ENCODE measurements around the gene RHEB.

RHEB gene

GRCh38 chr7:151491859-151492258, 27.8 kb downstream of the RHEB start:
- in situ Hi-C loops (cut with HindIII; ENCODE audit: low pct_ligation_motif_present, low sequenced_read_pairs) = no loop called here
- H3K27ac ChIP-seq = peak overlapping the region; percentile 8
- H3K4me3 ChIP-seq (ENCODE audit: low read depth, low read length) = no peak overlapping the region
- TF ChIP-seq, protein P1, sequence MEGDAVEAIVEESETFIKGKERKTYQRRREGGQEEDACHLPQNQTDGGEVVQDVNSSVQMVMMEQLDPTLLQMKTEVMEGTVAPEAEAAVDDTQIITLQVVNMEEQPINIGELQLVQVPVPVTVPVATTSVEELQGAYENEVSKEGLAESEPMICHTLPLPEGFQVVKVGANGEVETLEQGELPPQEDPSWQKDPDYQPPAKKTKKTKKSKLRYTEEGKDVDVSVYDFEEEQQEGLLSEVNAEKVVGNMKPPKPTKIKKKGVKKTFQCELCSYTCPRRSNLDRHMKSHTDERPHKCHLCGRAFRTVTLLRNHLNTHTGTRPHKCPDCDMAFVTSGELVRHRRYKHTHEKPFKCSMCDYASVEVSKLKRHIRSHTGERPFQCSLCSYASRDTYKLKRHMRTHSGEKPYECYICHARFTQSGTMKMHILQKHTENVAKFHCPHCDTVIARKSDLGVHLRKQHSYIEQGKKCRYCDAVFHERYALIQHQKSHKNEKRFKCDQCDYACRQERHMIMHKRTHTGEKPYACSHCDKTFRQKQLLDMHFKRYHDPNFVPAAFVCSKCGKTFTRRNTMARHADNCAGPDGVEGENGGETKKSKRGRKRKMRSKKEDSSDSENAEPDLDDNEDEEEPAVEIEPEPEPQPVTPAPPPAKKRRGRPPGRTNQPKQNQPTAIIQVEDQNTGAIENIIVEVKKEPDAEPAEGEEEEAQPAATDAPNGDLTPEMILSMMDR (IDR thresholded peaks at IDR 0.05; ENCODE audit: low read depth, low read length, missing control alignments) = no peak
- H3K36me3 ChIP-seq (replicated peaks) = peaks cover 23% of the 10 kb centered on the region
- H3K27me3 ChIP-seq (replicated peaks) = no peaks in the 10 kb centered on the region
- DNase-seq = peak; percentile 77

GRCh38 chr7:151490456-151491105, 29.1 kb downstream of the RHEB start:
- Histone ChIP-seq H3K27me3 (replicated peaks) (no peaks in the 10 kb centered on the region), H3K4me3 (ENCODE audit: low read depth, low read length) (no peak overlapping the region), H3K36me3 (replicated peaks) (peaks cover 32% of the 10 kb centered on the region), H3K27ac (no peak overlapping the region)
- no peak for DNase-seq
- TF ChIP-seq, protein P1 (IDR thresholded peaks at IDR 0.05; ENCODE audit: low read depth, low read length, missing control alignments) = no peak
- in situ Hi-C loops (cut with HindIII; ENCODE audit: low pct_ligation_motif_present, low sequenced_read_pairs) = no loop called here

DNA sequence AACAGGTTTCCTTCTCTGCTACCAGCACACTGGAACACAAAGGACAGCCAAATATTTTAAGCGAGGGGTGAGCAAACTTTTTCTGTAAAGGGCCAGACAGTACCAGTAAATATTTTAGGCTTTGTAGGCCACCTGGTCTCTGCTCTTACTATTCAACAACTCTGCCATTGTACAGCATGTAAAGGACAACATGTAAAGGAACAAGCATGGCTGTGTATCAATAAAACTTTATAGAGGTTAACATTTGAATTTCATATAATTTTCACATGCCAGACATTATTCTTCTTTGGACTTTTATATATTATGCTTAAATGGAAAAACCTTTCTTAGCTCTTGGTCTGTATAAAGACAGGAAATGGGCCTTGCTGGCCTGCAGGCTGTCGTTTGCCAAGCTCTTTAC, 30.2 kb downstream of the RHEB start:
- in situ Hi-C loops (cut with HindIII; ENCODE audit: low pct_ligation_motif_present, low sequenced_read_pairs) = no loop called here
- H3K27ac ChIP-seq = no peak overlapping the region
- TF ChIP-seq, protein P1 (IDR thresholded peaks at IDR 0.05; ENCODE audit: low read depth, low read length, missing control alignments) = no peak
- peaks cover 32% of the 10 kb centered on the region for H3K36me3 ChIP-seq (replicated peaks)
- H3K4me3 ChIP-seq (ENCODE audit: low read depth, low read length) = no peak overlapping the region
- DNase-seq = no peak
- no peaks in the 10 kb centered on the region for H3K27me3 ChIP-seq (replicated peaks)

DNA sequence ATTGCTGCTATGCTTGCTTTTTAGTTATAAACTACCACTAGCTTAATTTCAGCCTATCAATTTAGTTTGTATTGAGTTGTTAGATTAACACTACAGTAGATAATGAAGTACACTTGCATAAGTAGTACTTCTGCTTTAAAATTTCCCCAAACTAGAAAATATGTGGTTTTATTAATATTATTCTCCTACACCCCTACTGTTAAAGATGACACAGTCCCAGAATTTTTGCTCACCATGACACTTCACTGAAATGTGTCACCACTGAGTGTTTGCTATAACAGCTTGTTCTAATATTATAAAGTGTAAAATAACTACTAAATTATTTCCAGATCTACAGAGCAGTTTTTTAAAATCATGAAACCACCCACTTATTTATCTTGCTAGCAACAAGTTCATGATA, 31.6 kb downstream of the RHEB start:
- no peak for DNase-seq
- no peak overlapping the region for H3K27ac ChIP-seq
- TF ChIP-seq, protein P1 (IDR thresholded peaks at IDR 0.05; ENCODE audit: low read depth, low read length, missing control alignments) = no peak
- H3K36me3 ChIP-seq (replicated peaks) = peaks cover 38% of the 10 kb centered on the region
- H3K4me3 ChIP-seq (ENCODE audit: low read depth, low read length) = no peak overlapping the region
- in situ Hi-C loops (cut with HindIII; ENCODE audit: low pct_ligation_motif_present, low sequenced_read_pairs) = no loop called here
- H3K27me3 ChIP-seq (replicated peaks) = no peaks in the 10 kb centered on the region

- Histone ChIP-seq H3K4me3 (ENCODE audit: low read depth, low read length) (no peak overlapping the region), H3K36me3 (replicated peaks) (peaks cover 43% of the 10 kb centered on the region), H3K27me3 (replicated peaks) (no peaks in the 10 kb centered on the region), H3K27ac (no peak overlapping the region)
- in situ Hi-C loops (cut with HindIII; ENCODE audit: low pct_ligation_motif_present, low sequenced_read_pairs) = no loop called here
- TF ChIP-seq, protein P1 (IDR thresholded peaks at IDR 0.05; ENCODE audit: low read depth, low read length, missing control alignments) = no peak
- DNase-seq = no peak
Observed at GRCh38 chr7:151487228-151487627, 32.5 kb downstream of the RHEB start.

DNA sequence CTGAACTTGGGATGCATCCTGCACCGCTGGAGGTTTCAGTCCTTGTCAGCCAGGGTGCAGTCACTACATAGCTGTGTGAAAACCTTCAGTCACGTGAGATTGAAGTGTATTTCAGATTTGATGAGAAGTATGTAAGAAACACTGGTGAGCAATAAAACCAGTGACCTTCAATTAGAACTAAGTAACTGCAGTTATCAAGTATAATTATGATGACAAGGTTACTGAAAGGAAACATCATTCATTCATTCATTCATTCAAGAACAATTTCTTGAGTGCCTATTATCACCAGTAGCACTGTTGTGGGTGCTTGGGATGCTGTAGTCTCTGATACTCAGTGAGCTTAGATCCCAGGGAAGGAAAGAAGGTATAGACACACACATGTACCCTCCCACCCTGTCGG, 33.6 kb downstream of the RHEB start:
- no peak overlapping the region for H3K27ac ChIP-seq
- no peak for DNase-seq
- peaks cover 43% of the 10 kb centered on the region for H3K36me3 ChIP-seq (replicated peaks)
- TF ChIP-seq, protein P1 (IDR thresholded peaks at IDR 0.05; ENCODE audit: low read depth, low read length, missing control alignments) = no peak
- in situ Hi-C loops (cut with HindIII; ENCODE audit: low pct_ligation_motif_present, low sequenced_read_pairs) = no loop called here
- H3K27me3 ChIP-seq (replicated peaks) = no peaks in the 10 kb centered on the region
- no peak overlapping the region for H3K4me3 ChIP-seq (ENCODE audit: low read depth, low read length)
